Uterus (tissue), 2 donors: ENCODE results near the gene DYNLT5.

ENCODE experiments used
- CTCF ChIP-seq, 4 experiments: fragments of 200-600 bp in 2 of 4; fragments of 450-650 bp in 2 of 4; sonication (generic) in 2 of 4; IDR thresholded peaks; one replicate each; pipeline ENCODE4 v1.5.1; 2016 to 2019; ENCODE audit warnings: antibody characterized with exemption in 4 of 4, mild to moderate bottlenecking in 2 of 4, moderate library complexity in 1 of 4
- POLR2A ChIP-seq, 2 donors: fragments of 450-650 bp; IDR thresholded peaks; one replicate each; pipeline ENCODE4 v1.6.1; 2016; ENCODE audit warnings: antibody characterized with exemption in 2 of 2, mild to moderate bottlenecking in 1 of 2, moderate library complexity in 1 of 2

DNA sequence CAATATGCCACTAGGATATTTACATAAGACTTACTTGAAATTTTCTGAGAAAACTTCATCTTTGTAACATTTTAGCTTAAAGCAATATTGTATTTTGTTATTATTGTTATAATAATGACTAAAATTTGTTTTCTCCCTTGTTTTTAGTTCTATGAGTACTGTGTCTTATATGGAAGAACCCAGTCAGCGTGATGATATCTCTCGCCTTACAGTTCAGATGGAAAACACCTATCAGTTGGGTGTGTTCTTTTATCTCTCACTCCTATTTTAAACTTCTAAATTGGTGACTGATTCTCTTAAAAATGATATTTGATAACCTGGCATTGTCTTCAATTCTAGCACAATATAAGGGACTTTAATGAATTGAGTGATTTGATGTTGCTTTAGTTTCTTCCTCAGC is 18.0 kb downstream of the DYNLT5 start:
- TF ChIP-seq CTCF (IDR thresholded peaks at IDR 0.05) (no peak), POLR2A (IDR thresholded peaks at IDR 0.05) (no peak)
